Astrocyte (in vitro differentiated cells and primary cell): ENCODE measurements around the gene MED9. TPM values are rescaled to one million over a fixed set of nuclear protein-coding genes. Genes with fewer than 3 reads are reported as not detected.
"Not testable (repeated sequence)": the region's sequence is repeated elsewhere in the genome, so short reads cannot be mapped to it uniquely, and the experiment has no call there.

Experiments used
- DNase-seq: peaks from one replicate; pipeline ENCODE4 v3.0.0-alpha.2; 2010; ENCODE audit warnings: low read depth
- FAIRE-seq: peaks from 2 replicates; lab custom pipeline; 2011; peaks lifted over from hg19 to GRCh38; lab: Jason Lieb, UNC
- H2AFZ ChIP-seq: 2 replicates; pipeline ENCODE4 v1.6.0; 2012; ENCODE audit warnings: low read depth, low read length, inconsistent platforms
- H3K27ac ChIP-seq: 2 replicates; pipeline ENCODE4 v1.5.1; 2011; ENCODE audit warnings: low read depth, low read length, inconsistent platforms
- H3K27me3 ChIP-seq: 2 replicates; pipeline ENCODE4 v1.6.0; 2011; ENCODE audit warnings: low read length, inconsistent platforms; ENCODE audit not compliant: insufficient read depth
- H3K36me3 ChIP-seq: 2 replicates; pipeline ENCODE4 v1.5.1; 2011; ENCODE audit warnings: low read length, inconsistent platforms; ENCODE audit not compliant: insufficient read depth
- H3K4me1 ChIP-seq: 2 replicates; pipeline ENCODE4 v1.5.1; 2011; ENCODE audit warnings: low read length, inconsistent platforms; ENCODE audit not compliant: insufficient read depth
- H3K4me2 ChIP-seq: 2 replicates; pipeline ENCODE4 v1.6.0; 2012; ENCODE audit warnings: low read length, inconsistent platforms
- H3K4me3 ChIP-seq: 2 replicates; pipeline ENCODE4 v1.5.1; 2011; ENCODE audit warnings: low read depth, mild to moderate bottlenecking, low read length, inconsistent platforms; ENCODE audit not compliant: insufficient read depth
- H3K79me2 ChIP-seq: 2 replicates; pipeline ENCODE4 v1.6.0; 2012; ENCODE audit warnings: mild to moderate bottlenecking, low read length, inconsistent platforms; ENCODE audit not compliant: insufficient read depth
- H3K9ac ChIP-seq: 2 replicates; pipeline ENCODE4 v1.6.0; 2012; ENCODE audit warnings: mild to moderate bottlenecking, low read length, inconsistent platforms
- H3K9me3 ChIP-seq: 2 replicates; pipeline ENCODE4 v1.5.1; 2012; ENCODE audit warnings: low read depth, mild to moderate bottlenecking, low read length, inconsistent platforms; ENCODE audit not compliant: insufficient read depth
- H4K20me1 ChIP-seq: 2 replicates; pipeline ENCODE4 v1.6.0; 2012; ENCODE audit warnings: low read length, inconsistent platforms; ENCODE audit not compliant: insufficient read depth
- H3K27ac Mint-ChIP-seq: one replicate; pipeline ENCODE4 v1.8.0; 2021; ENCODE audit warnings: mild to moderate bottlenecking, mixed read lengths; ENCODE audit not compliant: unreplicated experiment
- H3K27me3 Mint-ChIP-seq: one replicate; pipeline ENCODE4 v1.8.0; 2021; ENCODE audit warnings: low read depth, mixed read lengths; ENCODE audit not compliant: unreplicated experiment
- H3K36me3 Mint-ChIP-seq: one replicate; pipeline ENCODE4 v1.8.0; 2021; ENCODE audit warnings: low read depth, mixed read lengths; ENCODE audit not compliant: unreplicated experiment
- H3K4me1 Mint-ChIP-seq: one replicate; pipeline ENCODE4 v1.8.0; 2021; ENCODE audit warnings: low read depth, mixed read lengths; ENCODE audit not compliant: unreplicated experiment
- H3K4me3 Mint-ChIP-seq: one replicate; pipeline ENCODE4 v1.8.0; 2021; ENCODE audit warnings: mild to moderate bottlenecking, moderate library complexity, mixed read lengths; ENCODE audit not compliant: unreplicated experiment
- H3K9me3 Mint-ChIP-seq: one replicate; pipeline ENCODE4 v1.8.0; 2021; ENCODE audit warnings: mild to moderate bottlenecking, mixed read lengths; ENCODE audit not compliant: unreplicated experiment
- CTCF ChIP-seq: IDR thresholded peaks from 2 replicates; pipeline ENCODE4 v1.5.1; 2011; ENCODE audit warnings: low read depth, mild to moderate bottlenecking, inconsistent platforms, low read length, moderate library complexity; ENCODE audit not compliant: insufficient read depth
- EZH2 ChIP-seq: IDR thresholded peaks from 2 replicates; pipeline ENCODE4 v1.6.1; 2012; ENCODE audit warnings: mild to moderate bottlenecking, low read length, inconsistent platforms; ENCODE audit not compliant: insufficient read depth
- total RNA-seq: library from RNA; stranded (reverse); gene quantifications from 2 replicates; pipeline ENCODE4 v1.2.1, GENCODE V29; 2021

MED9 gene
- total RNA-seq, 1 donor from 2014 or later = 9.4 TPM

- Mint-ChIP-seq H3K4me1 (no peaks in the 10 kb centered on the region), H3K27ac (no peak overlapping the region), H3K36me3 (peaks cover 2% of the 10 kb centered on the region), H3K27me3 (peaks cover 63% of the 10 kb centered on the region), H3K9me3 (no peaks in the 10 kb centered on the region), H3K4me3 (no peak overlapping the region)
- FAIRE-seq = no peak
- Histone ChIP-seq H3K4me1 (no peaks in the 10 kb centered on the region), H3K4me2 (no peak overlapping the region), H3K79me2 (no peaks in the 10 kb centered on the region), H2AFZ (no peak overlapping the region), H3K27ac (no peak overlapping the region), H3K9me3 (no peaks in the 10 kb centered on the region), H3K9ac (no peak overlapping the region), H4K20me1 (no peaks in the 10 kb centered on the region), H3K36me3 (no peaks in the 10 kb centered on the region), H3K27me3 (peaks cover 22% of the 10 kb centered on the region), H3K4me3 (no peak overlapping the region)
- TF ChIP-seq CTCF = no peak
- peak; percentile 6 for TF ChIP-seq EZH2
- no peak for DNase-seq
Measured at GRCh38 chr17:17454276-17454675, 22.5 kb upstream of the MED9 start.

- peaks cover 60% of the 10 kb centered on the region for H3K27me3 Mint-ChIP-seq
- not testable (repeated sequence) for DNase-seq, H4K20me1 ChIP-seq, H3K4me3 Mint-ChIP-seq, H2AFZ ChIP-seq, H3K9me3 Mint-ChIP-seq, H3K4me1 Mint-ChIP-seq, H3K4me1 ChIP-seq, H3K9ac ChIP-seq, H3K4me3 ChIP-seq, H3K9me3 ChIP-seq, H3K36me3 ChIP-seq, H3K27ac Mint-ChIP-seq, H3K36me3 Mint-ChIP-seq, H3K4me2 ChIP-seq, H3K27ac ChIP-seq, H3K79me2 ChIP-seq
- peaks cover 22% of the 10 kb centered on the region for H3K27me3 ChIP-seq
- peak; percentile 65 for FAIRE-seq
Measured at GRCh38 chr17:17454700-17455099, 22.1 kb upstream of the MED9 start.

GRCh38 chr17:17455173-17455572 lies 21.6 kb upstream of the MED9 start:
- Histone ChIP-seq H3K4me1 (no peaks in the 10 kb centered on the region), H3K27ac (no peak overlapping the region), H3K4me2 (no peak overlapping the region), H3K9me3 (peaks cover 6% of the 10 kb centered on the region), H3K79me2 (no peaks in the 10 kb centered on the region), H2AFZ (no peak overlapping the region), H3K36me3 (no peaks in the 10 kb centered on the region), H3K9ac (no peak overlapping the region), H4K20me1 (no peaks in the 10 kb centered on the region), H3K27me3 (peaks cover 22% of the 10 kb centered on the region), H3K4me3 (no peak overlapping the region)
- FAIRE-seq (no peak), DNase-seq (no peak)
- TF ChIP-seq CTCF (no peak), EZH2 (no peak)
- Mint-ChIP-seq H3K9me3 (peaks cover 3% of the 10 kb centered on the region), H3K36me3 (peaks cover 2% of the 10 kb centered on the region), H3K27me3 (peaks cover 55% of the 10 kb centered on the region), H3K4me3 (no peak overlapping the region), H3K4me1 (no peaks in the 10 kb centered on the region), H3K27ac (no peak overlapping the region)
